NCI-H128 (cell line): ENCODE results near the gene TNS1.

Experiments used
- DNase-seq: peaks from one replicate; lab custom pipeline; 2025; ENCODE audit not compliant: unreplicated experiment; lab: John Stamatoyannopoulos, UW

Gene TNS1

GRCh38 chr2:217853301-217853881 lies 149.4 kb downstream of the TNS1 start:
- DNase-seq = no peak

- DNase-seq = no peak
Observed at GRCh38 chr2:217852555-217853211, 150.1 kb downstream of the TNS1 start.

DNA sequence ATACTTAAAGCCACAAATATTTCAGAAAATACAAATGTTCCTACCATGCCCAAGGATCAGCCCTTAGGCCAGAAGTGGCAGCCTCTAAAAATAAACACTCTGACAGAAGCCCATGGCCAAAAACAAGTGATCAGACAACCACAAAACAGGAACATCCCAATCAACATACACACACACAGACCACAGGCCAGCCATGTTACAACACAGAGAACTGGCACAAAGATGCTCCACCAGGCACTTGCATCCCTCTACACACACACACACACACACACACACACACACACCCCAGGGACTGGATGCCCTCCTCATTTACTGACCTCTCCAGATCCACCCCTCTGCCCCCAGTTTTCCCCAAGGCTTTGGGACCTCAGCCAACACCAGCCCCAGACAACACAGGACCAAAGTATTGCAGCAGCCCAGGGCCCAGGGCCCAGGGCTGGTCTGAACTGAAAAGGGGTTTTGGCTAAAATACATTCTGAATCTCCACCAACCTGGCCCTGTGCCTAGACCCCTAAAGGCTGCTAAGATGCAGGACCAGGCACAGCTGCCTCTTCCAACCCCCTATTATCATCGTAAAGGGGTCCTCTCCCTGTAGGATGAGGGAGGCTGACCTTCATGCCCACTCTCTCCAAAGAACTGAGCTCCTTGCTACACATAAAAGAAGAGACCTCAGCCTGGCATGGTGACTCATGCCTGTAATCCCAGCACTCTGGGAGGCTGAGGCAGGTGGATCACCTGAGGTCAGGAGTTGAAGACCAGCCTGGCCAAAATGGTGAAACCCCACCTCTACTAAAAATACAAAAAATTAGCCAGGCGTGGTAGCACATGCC lies 151.4 kb downstream of the TNS1 start:
- DNase-seq = no peak

- DNase-seq = no peak
Observed at GRCh38 chr2:217849154-217849975, 153.4 kb downstream of the TNS1 start.

DNA sequence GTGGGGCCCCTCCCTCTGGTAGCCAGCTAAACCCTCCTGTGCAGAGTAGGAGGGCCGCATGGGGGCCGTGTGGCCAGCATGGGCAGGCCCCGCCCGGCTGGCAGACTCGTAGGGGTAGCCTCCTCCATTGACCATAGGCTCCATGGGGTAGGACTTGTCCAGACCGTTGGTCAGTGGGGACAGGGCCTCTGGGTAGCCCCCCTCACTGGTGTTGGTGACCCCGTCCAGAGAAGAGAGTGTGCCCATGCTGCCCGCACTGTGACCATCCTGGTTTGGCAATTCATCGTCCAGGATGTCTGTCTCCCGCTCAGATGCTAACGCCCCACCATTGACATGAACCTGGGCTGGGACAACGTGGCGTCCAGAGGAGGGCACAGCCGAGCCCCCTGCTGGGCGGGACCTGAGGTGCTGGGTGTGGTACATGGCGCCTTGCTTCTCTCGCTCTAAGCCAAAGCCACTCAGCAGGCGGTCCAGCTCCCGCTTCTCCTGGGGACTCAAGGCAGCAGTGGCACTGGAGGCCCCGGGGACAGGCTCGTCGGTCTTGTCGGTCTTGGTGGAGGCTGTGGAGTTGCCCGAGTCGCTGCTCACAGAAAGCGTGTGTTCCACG lies 154.3 kb downstream of the TNS1 start:
- no peak for DNase-seq

DNA sequence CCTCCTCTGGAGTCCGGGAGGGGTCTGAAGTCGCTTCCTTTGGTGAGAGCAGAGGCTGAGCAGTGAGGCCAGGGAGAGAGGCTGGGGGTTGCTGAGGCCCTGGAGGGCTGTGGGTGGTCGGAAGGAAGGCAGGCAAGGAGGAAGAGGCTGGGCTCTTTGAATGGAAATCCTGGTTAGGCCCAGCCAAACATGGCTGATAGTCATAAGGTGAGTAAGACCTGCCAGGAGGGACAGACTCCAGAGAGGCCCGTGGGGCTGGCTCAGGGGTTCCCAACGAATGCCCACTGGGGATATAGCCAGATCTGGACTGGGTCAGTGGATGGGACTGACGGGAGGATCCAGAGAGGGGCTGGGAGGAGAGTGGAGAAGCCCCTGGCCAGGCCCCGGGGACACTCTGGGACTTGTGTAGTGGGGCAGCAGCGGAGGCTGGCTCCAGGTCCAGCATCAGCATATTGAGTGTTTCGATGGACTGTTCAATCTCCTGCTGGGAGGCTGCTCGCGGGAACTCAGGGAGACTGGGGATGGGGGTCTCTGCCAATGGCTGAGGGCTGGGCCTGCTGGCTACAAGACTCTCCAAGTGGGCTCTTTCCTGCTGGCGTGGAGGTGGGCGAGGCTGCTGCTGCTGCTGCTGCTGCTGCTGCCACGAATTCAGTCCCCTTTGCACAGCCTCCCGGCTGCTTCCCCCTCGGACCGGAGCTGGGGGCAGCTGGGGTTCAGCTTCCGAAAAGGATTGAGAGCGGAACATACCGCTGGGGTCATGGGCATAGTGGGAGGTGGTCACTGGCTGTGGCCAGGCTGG lies 155.0 kb downstream of the TNS1 start:
- DNase-seq = no peak

- no peak for DNase-seq
Observed at GRCh38 chr2:217847115-217847514, 155.7 kb downstream of the TNS1 start.

DNA sequence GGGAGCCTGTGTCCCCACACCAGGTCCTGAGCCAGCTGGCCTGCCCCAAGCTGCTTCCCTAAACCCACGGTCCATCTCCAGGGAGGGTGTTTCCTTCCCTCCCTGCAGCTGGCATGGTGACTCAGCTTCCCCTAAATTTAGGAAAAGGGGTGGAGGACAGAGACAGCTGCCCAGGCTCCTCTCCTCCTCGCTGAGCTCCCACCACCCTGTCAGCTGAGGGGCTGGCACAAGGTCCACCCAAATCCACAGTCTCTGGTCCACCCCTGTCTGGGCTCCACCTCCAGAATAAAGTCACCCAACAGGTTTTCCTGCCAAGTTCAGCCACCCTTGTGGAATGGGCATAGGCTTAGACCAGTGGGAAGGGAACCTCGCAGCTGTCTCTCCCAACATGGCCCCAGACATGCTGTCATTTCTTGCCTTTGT lies 156.5 kb downstream of the TNS1 start:
- no peak for DNase-seq

GRCh38 chr2:217845301-217845700 lies 157.5 kb downstream of the TNS1 start:
- DNase-seq = no peak

- DNase-seq = no peak
Observed at GRCh38 chr2:217844696-217845095, 158.1 kb downstream of the TNS1 start.

GRCh38 chr2:217843324-217843723 lies 159.5 kb downstream of the TNS1 start:
- no peak for DNase-seq

DNA sequence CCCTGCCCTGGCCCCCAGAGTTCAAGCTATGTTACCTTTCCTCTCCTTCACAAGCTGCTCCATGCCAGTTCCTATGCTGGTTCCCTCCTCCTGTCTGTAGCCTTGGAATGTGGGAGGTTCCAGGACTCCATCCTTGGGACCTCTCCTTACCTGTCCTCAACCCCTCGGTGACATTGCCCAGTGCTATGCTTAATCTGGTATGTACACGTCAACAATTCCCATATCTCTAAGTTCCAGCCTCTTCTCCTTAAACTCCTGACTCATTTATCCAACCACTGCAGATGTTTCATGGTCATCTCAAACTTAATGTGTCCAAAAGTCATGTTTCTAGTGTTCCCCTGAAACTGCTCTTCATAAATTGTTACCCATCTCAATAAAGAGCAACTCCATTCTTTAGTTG lies 160.8 kb downstream of the TNS1 start:
- no peak for DNase-seq

GRCh38 chr2:217840522-217840921 lies 162.3 kb downstream of the TNS1 start:
- no peak for DNase-seq

DNA sequence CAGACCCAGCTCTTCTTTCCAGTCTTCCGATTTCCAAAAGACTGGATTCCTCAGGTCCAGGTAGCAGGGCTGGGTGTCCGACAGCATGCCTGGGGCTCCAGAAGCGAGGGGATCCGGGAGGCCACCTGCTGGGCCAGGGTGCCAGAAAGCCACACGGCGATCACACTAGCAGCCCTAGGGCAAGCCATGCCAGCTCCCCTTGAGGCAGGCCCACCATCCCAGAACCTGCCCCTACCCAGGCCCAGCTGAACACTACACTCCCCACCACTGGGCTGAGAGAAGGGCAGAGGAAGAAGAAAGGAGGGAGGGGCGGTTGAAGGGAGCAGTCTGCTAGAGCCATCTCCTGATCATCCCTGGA lies 163.1 kb downstream of the TNS1 start:
- DNase-seq = no peak

GRCh38 chr2:217839073-217839749 lies 163.6 kb downstream of the TNS1 start:
- DNase-seq = no peak

DNA sequence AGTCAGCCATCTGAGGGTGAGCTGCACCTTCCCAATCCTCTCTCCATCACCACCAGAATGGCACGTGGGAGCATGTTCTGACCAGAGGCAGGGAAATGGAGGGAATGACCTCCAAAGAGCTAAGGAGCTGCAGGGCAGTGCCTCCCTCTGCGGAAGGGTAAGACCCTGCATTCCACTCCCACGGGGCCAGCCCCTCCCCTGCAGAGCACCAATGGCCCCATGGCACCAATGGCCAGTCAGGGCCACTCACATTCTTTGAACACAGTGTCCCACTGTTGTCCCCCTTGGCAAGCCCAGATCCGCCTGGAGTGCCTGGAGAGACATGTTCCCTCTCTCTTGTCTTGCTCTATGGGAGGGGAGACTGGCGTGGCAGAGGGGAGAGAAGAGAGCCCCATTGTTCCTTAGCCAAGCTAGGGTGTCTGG lies 164.4 kb downstream of the TNS1 start:
- no peak for DNase-seq

- no peak for DNase-seq
Observed at GRCh38 chr2:217837530-217837929, 165.3 kb downstream of the TNS1 start.

DNA sequence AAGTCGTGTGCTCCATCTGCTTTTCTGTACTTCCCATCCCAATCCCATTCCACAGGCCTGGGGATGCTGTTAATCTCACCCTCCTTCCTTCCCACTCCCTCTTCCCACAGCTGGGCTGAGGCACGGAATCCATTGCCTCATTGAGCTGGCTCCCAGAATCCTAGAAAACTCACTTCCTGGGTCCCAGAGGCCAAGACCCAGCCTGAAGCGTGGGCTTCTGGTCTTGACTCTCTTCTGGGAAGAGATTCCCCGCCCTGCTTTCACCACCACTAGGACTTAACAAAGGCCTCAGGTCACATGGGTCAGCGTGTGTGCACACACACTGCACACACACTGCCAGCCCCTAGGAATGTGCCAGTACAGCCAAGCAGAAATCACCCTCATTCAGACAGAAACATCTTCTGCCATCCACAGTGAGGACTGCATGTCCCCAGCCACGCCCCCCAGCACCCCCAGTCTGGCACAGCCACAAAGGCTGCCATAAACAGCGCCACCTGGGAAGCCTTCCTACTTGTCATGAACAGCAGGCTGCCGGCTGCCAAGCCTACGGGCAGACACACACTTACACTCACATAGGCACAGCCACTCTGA lies 165.8 kb downstream of the TNS1 start:
- no peak for DNase-seq
